OCI-LY3 (cell line): Measurements from ENCODE around the gene MTMR11.
"Not testable (repeated sequence)": the region's sequence is repeated elsewhere in the genome, so short reads cannot be mapped to it uniquely, and the experiment has no call there.

Experiments used
- H2AFZ ChIP-seq: fragments of 200-600, 300-600 bp; shearing (Covaris generic); 2 replicates; pipeline ENCODE4 v1.6.0; 2014; ENCODE audit warnings: antibody characterized with exemption, low read depth, low read length
- H3K27ac ChIP-seq: fragments of 200-600, 300-600 bp; sonication (generic); 2 replicates; pipeline ENCODE4 v1.5.1; 2014; ENCODE audit warnings: mild to moderate bottlenecking, low read length, moderate library complexity, mixed read lengths
- H3K27me3 ChIP-seq: fragments of 200-600, 300-600 bp; sonication (generic); 2 replicates; pipeline ENCODE4 v1.6.1; 2014; ENCODE audit warnings: low read depth, low read length, mixed read lengths
- H3K36me3 ChIP-seq: fragments of 200-600, 300-600 bp; sonication (generic); replicated peaks from 2 replicates; pipeline ENCODE3; 2014; ENCODE audit warnings: low read depth, low read length, mixed read lengths
- H3K4me1 ChIP-seq: fragments of 300-600, 200-600 bp; sonication (generic); 2 replicates; pipeline ENCODE4 v1.6.1; 2014; ENCODE audit warnings: low read length, mixed read lengths
- H3K4me2 ChIP-seq: fragments of 200-600, 300-600 bp; sonication (generic); 2 replicates; pipeline ENCODE4 v1.6.1; 2014; ENCODE audit warnings: low read length, mixed read lengths
- H3K4me3 ChIP-seq: fragments of 300-600, 200-600 bp; sonication (generic); 2 replicates; pipeline ENCODE4 v1.5.1; 2014; ENCODE audit warnings: antibody characterized with exemption, mild to moderate bottlenecking, low read length, moderate library complexity
- H3K79me2 ChIP-seq: fragments of 300-600, 200-600 bp; shearing (Covaris generic); 2 replicates; pipeline ENCODE4 v1.6.1; 2014; ENCODE audit warnings: mild to moderate bottlenecking, low read length, mixed read lengths
- H3K9ac ChIP-seq: fragments of 300-600, 200-600 bp; shearing (Covaris generic); 2 replicates; pipeline ENCODE4 v1.6.0; 2014; ENCODE audit warnings: mild to moderate bottlenecking, low read length, moderate library complexity
- H3K9me3 ChIP-seq: fragments of 200-600, 300-600 bp; shearing (Covaris generic); 2 replicates; pipeline ENCODE4 v1.6.1; 2014; ENCODE audit warnings: low read length, mixed read lengths; ENCODE audit not compliant: insufficient read depth
- H4K20me1 ChIP-seq: fragments of 200-600, 300-600 bp; sonication (generic); 2 replicates; pipeline ENCODE4 v1.6.1; 2016; ENCODE audit warnings: low read length, mixed read lengths; ENCODE audit not compliant: insufficient read depth
- CTCF ChIP-seq: fragments of 200-600, 300-600 bp; sonication (generic); IDR thresholded peaks from 2 replicates; pipeline ENCODE4 v1.5.1; 2014; ENCODE audit warnings: antibody characterized with exemption, low read length, low read depth
- EZH2phosphoT487 ChIP-seq: fragments of 200-600 bp; shearing (Covaris generic); IDR thresholded peaks from 2 replicates; pipeline ENCODE4 v1.6.1; 2018; ENCODE audit warnings: antibody characterized with exemption, mixed run types, low read depth

MTMR11 gene

GRCh38 chr1:149962736-149963135 lies 26.1 kb upstream of the MTMR11 start:
- Histone ChIP-seq H3K9me3 (no peaks in the 10 kb centered on the region), H2AFZ (no peak overlapping the region), H3K27me3 (no peaks in the 10 kb centered on the region), H3K4me3 (no peak overlapping the region), H3K79me2 (no peaks in the 10 kb centered on the region), H3K4me1 (no peaks in the 10 kb centered on the region), H3K27ac (no peak overlapping the region), H4K20me1 (no peaks in the 10 kb centered on the region), H3K4me2 (no peak overlapping the region), H3K36me3 (peaks cover 22% of the 10 kb centered on the region), H3K9ac (no peak overlapping the region)
- TF ChIP-seq EZH2phosphoT487 = no peak

GRCh38 chr1:149962039-149962647 lies 25.5 kb upstream of the MTMR11 start:
- H3K9ac ChIP-seq = no peak overlapping the region
- H2AFZ ChIP-seq = no peak overlapping the region
- no peaks in the 10 kb centered on the region for H4K20me1 ChIP-seq
- no peak overlapping the region for H3K4me2 ChIP-seq
- no peaks in the 10 kb centered on the region for H3K27me3 ChIP-seq
- TF ChIP-seq EZH2phosphoT487 (no peak), CTCF (peak; percentile 88)
- no peaks in the 10 kb centered on the region for H3K9me3 ChIP-seq
- H3K4me1 ChIP-seq = no peaks in the 10 kb centered on the region
- no peak overlapping the region for H3K27ac ChIP-seq
- H3K79me2 ChIP-seq = no peaks in the 10 kb centered on the region
- H3K36me3 ChIP-seq = peaks cover 21% of the 10 kb centered on the region
- H3K4me3 ChIP-seq = no peak overlapping the region

GRCh38 chr1:149957548-149957947 lies 20.9 kb upstream of the MTMR11 start:
- not testable (repeated sequence) for H4K20me1 ChIP-seq, H3K36me3 ChIP-seq, H3K9me3 ChIP-seq, H3K4me2 ChIP-seq, H3K27ac ChIP-seq, H3K27me3 ChIP-seq, H3K9ac ChIP-seq, H3K79me2 ChIP-seq, H3K4me1 ChIP-seq, H3K4me3 ChIP-seq, H2AFZ ChIP-seq

- no peaks in the 10 kb centered on the region for H4K20me1 ChIP-seq
- no peak overlapping the region for H3K4me3 ChIP-seq
- H3K9ac ChIP-seq = no peak overlapping the region
- no peaks in the 10 kb centered on the region for H3K9me3 ChIP-seq
- no peaks in the 10 kb centered on the region for H3K4me1 ChIP-seq
- H2AFZ ChIP-seq = no peak overlapping the region
- no peaks in the 10 kb centered on the region for H3K27me3 ChIP-seq
- TF ChIP-seq CTCF (no peak), EZH2phosphoT487 (no peak)
- H3K4me2 ChIP-seq = no peak overlapping the region
- H3K36me3 ChIP-seq = peaks cover 3% of the 10 kb centered on the region
- H3K79me2 ChIP-seq = no peaks in the 10 kb centered on the region
- H3K27ac ChIP-seq = no peak overlapping the region
Measured at GRCh38 chr1:149949911-149950310, 13.2 kb upstream of the MTMR11 start.

GRCh38 chr1:149945206-149945605 lies 8.5 kb upstream of the MTMR11 start:
- TF ChIP-seq EZH2phosphoT487 = no peak
- TF ChIP-seq CTCF = no peak

More at GRCh38 chr1:149945206-149945605, 8.5 kb upstream of the MTMR11 start:
- no peak overlapping the region for H3K4me3 ChIP-seq
- no peaks in the 10 kb centered on the region for H3K79me2 ChIP-seq
- no peak overlapping the region for H2AFZ ChIP-seq
- H3K36me3 ChIP-seq = peaks cover 3% of the 10 kb centered on the region
- H3K9ac ChIP-seq = no peak overlapping the region
- no peaks in the 10 kb centered on the region for H3K27me3 ChIP-seq
- no peaks in the 10 kb centered on the region for H3K9me3 ChIP-seq
- H3K27ac ChIP-seq = no peak overlapping the region
- no peak overlapping the region for H3K4me2 ChIP-seq
- no peaks in the 10 kb centered on the region for H4K20me1 ChIP-seq
- no peaks in the 10 kb centered on the region for H3K4me1 ChIP-seq
